Cardiac muscle cell (in vitro differentiated cells and primary cell): ENCODE data around the gene WDR86. TPM values are rescaled to one million over a fixed set of nuclear protein-coding genes. Genes with fewer than 3 reads are reported as not detected.

Source experiments
- DNase-seq, 2 donors: peaks; one replicate each; pipeline versions ENCODE4 v3.0.0 to v3.0.0-alpha.2; 2010 to 2017; ENCODE audit warnings: low read depth in 1 of 2, low spot score in 1 of 2
- H3K27ac ChIP-seq: fragments of 200-600 bp; sonication (generic); 2 replicates; pipeline ENCODE4 v1.5.1; 2016
- H3K27me3 ChIP-seq: fragments of 200-600 bp; sonication (generic); 2 replicates; pipeline ENCODE4 v1.6.0; 2016; ENCODE audit warnings: control low read depth
- H3K36me3 ChIP-seq: fragments of 200-600 bp; sonication (generic); 2 replicates; pipeline ENCODE4 v1.5.1; 2016; ENCODE audit warnings: control low read depth
- H3K4me1 ChIP-seq: fragments of 200-600 bp; sonication (generic); 2 replicates; pipeline ENCODE4 v1.8.1; 2017; ENCODE audit warnings: low read depth, mild to moderate bottlenecking, mixed run types
- H3K4me3 ChIP-seq: fragments of 200-600 bp; sonication (generic); 2 replicates; pipeline ENCODE4 v1.5.1; 2016; ENCODE audit warnings: mild to moderate bottlenecking
- H3K9me3 ChIP-seq: fragments of 200-600 bp; sonication (generic); 2 replicates; pipeline ENCODE4 v1.5.1; 2017; ENCODE audit warnings: low read depth, mild to moderate bottlenecking, control low read depth
- CTCF ChIP-seq: IDR thresholded peaks from 2 replicates; pipeline ENCODE4 v1.5.1; 2012; ENCODE audit warnings: low read depth, mild to moderate bottlenecking, low read length
- polyA plus RNA-seq: library from polyadenylated mRNA; unstranded; fragments of >200 nt; fragmentation: Nextera tagmentation; extraction: Ambion mirVana; gene quantifications from 2 replicates; pipeline ENCODE4 v1.2.1, GENCODE V29; 2016
- total RNA-seq: library from RNA; depleted of rRNA; stranded (reverse); fragments of >200 nt; gene quantifications from 2 replicates; pipeline ENCODE4 v1.2.3, GENCODE V29; 2016

WDR86 gene
- total and polyA plus RNA-seq, 2 experiments from 2014 or later, result 58.8 to 130 TPM

- no peak overlapping the region for H3K27ac ChIP-seq
- H3K4me1 ChIP-seq, result peaks cover 27% of the 10 kb centered on the region
- no peaks in the 10 kb centered on the region for H3K36me3 ChIP-seq
- no peaks in the 10 kb centered on the region for H3K9me3 ChIP-seq
- no peak for DNase-seq
- TF ChIP-seq CTCF, result no peak
- no peak overlapping the region for H3K4me3 ChIP-seq
- H3K27me3 ChIP-seq, result no peaks in the 10 kb centered on the region
Measured at GRCh38 chr7:151431768-151432311, 22.0 kb upstream of the WDR86 start.

GRCh38 chr7:151431281-151431767 is 21.5 kb upstream of the WDR86 start:
- Histone ChIP-seq H3K4me3 (no peak overlapping the region), H3K27me3 (no peaks in the 10 kb centered on the region)
- no peak for DNase-seq

GRCh38 chr7:151430391-151431205 is 20.8 kb upstream of the WDR86 start:
- Histone ChIP-seq H3K9me3 (no peaks in the 10 kb centered on the region), H3K27me3 (no peaks in the 10 kb centered on the region), H3K27ac (no peak overlapping the region), H3K4me3 (no peak overlapping the region), H3K36me3 (no peaks in the 10 kb centered on the region), H3K4me1 (peaks cover 19% of the 10 kb centered on the region)
- no peak for DNase-seq
- no peak for TF ChIP-seq CTCF

More at GRCh38 chr7:151431281-151431767, 21.5 kb upstream of the WDR86 start:
- Histone ChIP-seq H3K9me3 (no peaks in the 10 kb centered on the region), H3K27ac (no peak overlapping the region), H3K4me1 (peaks cover 22% of the 10 kb centered on the region), H3K36me3 (no peaks in the 10 kb centered on the region)
- TF ChIP-seq CTCF, result no peak

GRCh38 chr7:151429560-151430331 is 19.9 kb upstream of the WDR86 start:
- DNase-seq, result peak in 1 of 2 donors; percentile 45
- no peak for TF ChIP-seq CTCF
- Histone ChIP-seq H3K9me3 (no peaks in the 10 kb centered on the region), H3K27me3 (no peaks in the 10 kb centered on the region), H3K4me3 (no peak overlapping the region), H3K27ac (peak overlapping the region; percentile 95), H3K4me1 (peaks cover 19% of the 10 kb centered on the region), H3K36me3 (no peaks in the 10 kb centered on the region)

- DNase-seq, result no peak
- no peaks in the 10 kb centered on the region for H3K27me3 ChIP-seq
- H3K27ac ChIP-seq, result peak overlapping the region; percentile 95
- H3K36me3 ChIP-seq, result no peaks in the 10 kb centered on the region
- no peak for TF ChIP-seq CTCF
- H3K4me1 ChIP-seq, result peaks cover 19% of the 10 kb centered on the region
- H3K4me3 ChIP-seq, result no peak overlapping the region
- no peaks in the 10 kb centered on the region for H3K9me3 ChIP-seq
Measured at GRCh38 chr7:151429237-151429559, 19.4 kb upstream of the WDR86 start.
